Activated CD4-positive, alpha-beta T cell treated with anti-CD3 and anti-CD28 coated beads for 36 hours (primary cell): ENCODE results near the gene TMEM222. TPM values are rescaled to one million over a fixed set of nuclear protein-coding genes. Genes with fewer than 3 reads are reported as not detected.

ENCODE experiments used
- ATAC-seq: fragments of 200-7000 bp; cut with Tn5 transposase; one replicate; pipeline ENCODE4 v1.10.0; 2021; ENCODE audit warnings: mild to moderate bottlenecking, moderate library complexity
- CTCF ChIA-PET: fragments of 350-600 bp; sonication (Branson Sonifier 250); formaldehyde crosslinking; loops from one replicate; lab custom pipeline; 2021; ENCODE audit warnings: antibody characterized with exemption; lab: Charles Lee
- POLR2A ChIA-PET: fragments of 350-600 bp; sonication (Branson Sonifier 250); formaldehyde crosslinking; loops from one replicate; lab custom pipeline; 2021; ENCODE audit warnings: antibody characterized with exemption, inconsistent platforms; lab: Charles Lee
- DNase-seq: peaks from one replicate; pipeline ENCODE4 v3.0.0-alpha.2; 2020
- H3K27ac Mint-ChIP-seq: one replicate; pipeline ENCODE4 v1.8.0; 2021; ENCODE audit warnings: mixed read lengths
- H3K27me3 Mint-ChIP-seq: one replicate; pipeline ENCODE4 v1.8.0; 2021; ENCODE audit warnings: mixed read lengths
- H3K36me3 Mint-ChIP-seq: one replicate; pipeline ENCODE4 v1.8.0; 2021; ENCODE audit warnings: low read depth, mixed read lengths
- H3K4me1 Mint-ChIP-seq: one replicate; pipeline ENCODE4 v1.8.0; 2021; ENCODE audit warnings: mixed read lengths
- H3K4me3 Mint-ChIP-seq: one replicate; pipeline ENCODE4 v1.8.0; 2021; ENCODE audit warnings: mild to moderate bottlenecking, moderate library complexity, mixed read lengths
- H3K9me3 Mint-ChIP-seq: one replicate; pipeline ENCODE4 v1.8.0; 2021; ENCODE audit warnings: low read depth, mixed read lengths
- intact Hi-C, 2 experiments: fragments of 100-400 bp; cut with DNase I in 1 of 2; cut with micrococcal nuclease in 1 of 2; formaldehyde crosslinking; loops; one replicate each; pipeline versions ENCODE4 v1.14.2 to v1.15.1; 2022 to 2024; cut with DNase I, micrococcal nuclease
- total RNA-seq, 2 experiments: library from RNA; stranded (reverse); gene quantifications; one replicate each; pipeline ENCODE4 v1.2.3, GENCODE V29; 2021

The TMEM222 gene
- total RNA-seq, 2 experiments from 2014 or later, result 27.5 to 31.2 TPM

DNA sequence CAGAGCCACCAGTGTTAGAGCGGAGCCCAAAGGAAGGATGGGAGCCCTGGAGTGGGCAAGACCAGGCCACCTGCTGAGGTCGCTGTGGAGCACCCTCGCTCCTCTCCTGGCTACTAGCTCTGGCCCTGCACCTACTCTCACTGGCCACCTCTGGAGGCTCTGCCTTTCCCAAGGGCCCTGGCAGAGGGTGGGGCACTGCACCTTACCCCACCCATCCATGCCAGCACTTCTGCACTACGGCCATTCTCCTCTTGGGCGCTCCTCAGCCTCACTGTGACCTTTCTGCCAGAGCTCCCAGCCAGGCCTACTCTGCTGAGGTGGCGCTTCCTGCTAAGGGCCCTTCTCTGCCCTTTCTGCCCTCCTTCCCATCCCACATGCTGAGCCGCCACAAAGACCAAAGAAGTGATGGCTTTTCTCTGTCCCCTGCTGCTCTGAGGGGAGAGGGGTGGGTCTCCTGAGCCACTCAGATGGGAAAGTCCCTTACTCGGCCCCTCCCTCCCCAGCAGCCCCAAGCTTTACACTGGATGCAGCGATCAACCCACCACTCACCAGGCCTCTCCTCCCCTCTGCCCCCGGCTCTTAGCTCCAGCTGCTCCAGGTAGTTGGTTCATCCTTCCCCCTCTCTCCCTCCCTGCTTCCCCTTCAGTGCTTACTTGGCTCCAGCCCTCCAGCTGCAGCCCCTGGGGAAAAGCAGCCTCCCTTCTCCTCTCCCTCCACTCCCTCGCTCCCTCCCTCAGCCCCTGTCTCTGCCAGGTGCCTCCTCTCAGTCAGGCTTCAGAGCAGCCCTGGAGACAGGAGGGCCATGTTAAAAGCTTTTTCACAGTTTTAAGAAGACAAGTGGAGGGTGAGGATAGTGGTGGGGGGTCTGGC is 14.8 kb upstream of the TMEM222 start:
- ATAC-seq (no peak), DNase-seq (no peak)
- Mint-ChIP-seq H3K27me3 (no peaks in the 10 kb centered on the region), H3K4me1 (no peaks in the 10 kb centered on the region), H3K36me3 (no peaks in the 10 kb centered on the region), H3K9me3 (no peaks in the 10 kb centered on the region), H3K27ac (no peak overlapping the region), H3K4me3 (no peak overlapping the region)
- ChIA-PET CTCF (interaction anchor here (0.6 to 4.4 kb wide), 6 partner anchors 8 to 439 kb away, joined by 3 to 39 read pairs (median 4); no protein-coding TSS in a partner anchor), POLR2A (interaction anchor here (0.6 kb wide), 1 partner anchor 187 kb away, joined by 4 read pairs; no protein-coding TSS in a partner anchor)
- intact Hi-C loops, result no loop called here

DNA sequence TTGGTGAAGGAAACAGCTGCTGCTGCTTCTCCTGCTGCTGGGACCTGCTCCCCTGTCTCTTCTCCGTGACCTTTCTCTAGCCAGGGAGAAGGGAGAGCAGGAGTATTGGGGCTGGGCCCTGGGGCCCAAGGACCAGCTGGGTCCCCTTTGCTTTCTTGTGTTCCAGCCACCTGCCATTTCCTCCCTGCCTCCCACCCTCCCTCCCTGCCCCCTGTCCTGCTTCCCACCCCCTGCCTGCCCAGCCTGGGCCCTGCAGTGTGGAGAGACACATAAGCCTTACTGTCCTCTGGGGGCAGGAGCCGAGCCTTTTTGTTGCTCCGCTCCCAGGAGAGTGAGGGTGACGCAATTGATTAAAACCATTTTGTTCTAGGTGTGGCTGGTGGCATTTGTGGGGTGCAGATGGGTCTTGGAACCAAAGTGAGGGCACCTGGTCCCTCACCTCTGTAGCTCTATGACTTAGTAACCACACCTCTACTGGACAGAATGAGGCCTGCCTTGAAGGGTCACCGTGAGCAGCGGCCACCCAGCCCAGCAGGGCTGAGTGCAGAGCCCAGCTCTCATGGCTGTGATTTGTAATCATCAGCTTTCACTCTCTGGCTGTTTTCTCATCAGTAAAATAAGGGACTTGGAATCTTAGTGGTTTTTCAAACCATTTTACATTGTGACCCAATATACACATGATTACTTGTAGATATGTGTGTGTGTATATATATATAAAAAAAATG is 13.9 kb upstream of the TMEM222 start:
- intact Hi-C loops, result no loop called here
- DNase-seq (no peak), ATAC-seq (no peak)
- Mint-ChIP-seq H3K27me3 (no peaks in the 10 kb centered on the region), H3K27ac (no peak overlapping the region), H3K4me3 (no peak overlapping the region), H3K36me3 (no peaks in the 10 kb centered on the region), H3K4me1 (no peaks in the 10 kb centered on the region), H3K9me3 (no peaks in the 10 kb centered on the region)
- ChIA-PET POLR2A (no interaction called here), CTCF (interaction anchor here (0.6 to 4.4 kb wide), 4 partner anchors 9 to 393 kb away, joined by 3 to 39 read pairs (median 5); no protein-coding TSS in a partner anchor)

DNA sequence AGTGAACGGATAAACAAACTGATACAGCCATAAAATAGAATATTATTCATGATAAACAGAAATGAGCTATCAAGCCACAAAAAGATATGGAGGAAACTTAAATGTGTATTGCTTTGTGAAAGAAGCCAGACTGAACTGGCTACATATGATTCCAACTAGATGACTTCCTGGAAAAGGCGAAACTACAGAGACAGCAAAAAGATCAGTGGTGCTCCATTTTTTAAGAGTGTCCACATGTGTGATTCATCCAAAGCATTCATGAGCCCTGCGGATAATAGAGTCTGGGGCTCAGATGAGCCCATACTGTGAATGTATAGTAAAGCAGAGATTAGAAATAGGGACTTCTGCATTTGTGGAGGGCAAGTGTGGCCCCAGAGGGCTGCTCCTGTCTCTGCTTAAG is 7.8 kb upstream of the TMEM222 start:
- Mint-ChIP-seq H3K9me3 (no peaks in the 10 kb centered on the region), H3K27ac (no peak overlapping the region), H3K4me3 (no peak overlapping the region), H3K36me3 (no peaks in the 10 kb centered on the region), H3K27me3 (no peaks in the 10 kb centered on the region), H3K4me1 (no peaks in the 10 kb centered on the region)
- intact Hi-C loops, result no loop called here
- DNase-seq (no peak), ATAC-seq (no peak)
- ChIA-PET CTCF (interaction anchor here (0.6 to 1.9 kb wide), 8 partner anchors 9 to 268 kb away, joined by 3 to 9 read pairs (median 4); no protein-coding TSS in a partner anchor), POLR2A (no interaction called here)

DNA sequence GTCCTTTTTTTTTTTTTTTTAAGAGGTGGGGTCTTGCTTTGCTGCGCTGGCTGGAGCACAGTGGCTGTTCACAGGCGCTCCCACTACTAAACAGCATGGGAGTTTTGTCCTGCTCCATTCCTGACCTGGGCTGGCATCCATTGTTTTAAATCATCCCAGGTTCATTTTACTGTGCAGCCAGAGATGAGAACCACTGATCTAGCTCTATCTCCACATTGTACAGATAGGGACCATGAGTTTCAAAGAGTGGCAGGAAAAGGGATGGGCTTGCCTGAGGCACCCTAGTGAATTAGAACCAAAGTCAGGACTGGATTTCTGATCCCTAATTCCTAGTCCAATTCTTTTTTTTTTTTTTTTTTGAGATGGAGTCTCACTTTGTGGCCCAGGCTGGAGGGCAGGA is 7.2 kb upstream of the TMEM222 start:
- Mint-ChIP-seq H3K27ac (no peak overlapping the region), H3K4me1 (no peaks in the 10 kb centered on the region)
- CTCF ChIA-PET, result interaction anchor here (0.6 to 1.9 kb wide), 4 partner anchors 9 to 89 kb away, joined by 3 to 9 read pairs (median 5); no protein-coding TSS in a partner anchor

DNA sequence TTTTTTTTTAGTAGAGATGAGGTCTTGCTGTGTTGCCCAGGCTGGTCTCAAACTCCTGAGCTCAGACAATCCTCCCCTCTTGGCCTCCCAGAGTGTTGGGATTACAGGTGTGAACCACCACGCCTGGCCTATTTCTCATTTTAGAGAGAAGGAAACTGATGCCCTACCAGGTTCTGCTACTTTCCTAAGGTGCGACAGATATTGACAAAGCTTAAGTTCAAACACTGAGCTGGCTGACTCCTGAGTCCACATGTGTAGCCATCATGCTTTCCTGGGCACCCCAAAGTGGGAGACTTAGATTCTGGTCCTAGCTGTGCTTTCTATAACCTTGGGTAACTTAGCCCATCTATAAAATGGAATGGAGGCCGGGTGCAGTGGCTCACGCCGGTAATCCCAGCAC is 5.1 kb upstream of the TMEM222 start:
- H3K9me3 Mint-ChIP-seq, result no peaks in the 10 kb centered on the region
- intact Hi-C loops, result no loop called here
- no peaks in the 10 kb centered on the region for H3K27me3 Mint-ChIP-seq
- no peaks in the 10 kb centered on the region for H3K36me3 Mint-ChIP-seq
- H3K4me3 Mint-ChIP-seq, result no peak overlapping the region
- DNase-seq, result no peak
- H3K4me1 Mint-ChIP-seq, result peaks cover 6% of the 10 kb centered on the region
- POLR2A ChIA-PET, result no interaction called here
- ATAC-seq, result no peak
- no peak overlapping the region for H3K27ac Mint-ChIP-seq
- CTCF ChIA-PET, result interaction anchor here (0.6 to 1.9 kb wide), 6 partner anchors 15 to 353 kb away, joined by 3 to 7 read pairs (median 4); no protein-coding TSS in a partner anchor

More for the DNA sequence above, 7.2 kb upstream of the TMEM222 start:
- H3K4me3 Mint-ChIP-seq, result no peak overlapping the region
- no peaks in the 10 kb centered on the region for H3K36me3 Mint-ChIP-seq
- intact Hi-C loops, result no loop called here
- no peaks in the 10 kb centered on the region for H3K27me3 Mint-ChIP-seq
- POLR2A ChIA-PET, result no interaction called here
- DNase-seq, result no peak
- ATAC-seq, result no peak
- no peaks in the 10 kb centered on the region for H3K9me3 Mint-ChIP-seq

DNA sequence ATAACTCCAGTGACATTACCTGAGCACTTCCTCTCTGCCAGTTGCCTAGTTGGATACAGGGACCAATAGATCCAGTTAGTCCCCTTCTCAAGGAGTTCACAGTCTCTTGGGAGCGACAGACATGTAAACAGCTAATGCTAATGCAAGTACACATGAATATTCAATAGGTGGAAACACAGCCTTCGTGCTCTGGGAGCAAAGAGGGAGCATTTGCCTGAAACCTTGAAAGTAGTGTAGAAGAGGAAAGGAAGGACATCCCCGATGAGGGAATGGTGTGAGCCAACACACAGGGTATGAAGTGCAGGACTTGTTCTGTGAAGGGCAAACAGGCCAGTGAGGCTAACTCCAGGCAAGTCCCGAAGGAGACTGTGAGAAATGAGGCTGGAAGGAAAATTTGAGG is 3.8 kb upstream of the TMEM222 start:
- intact Hi-C loops, result no loop called here
- POLR2A ChIA-PET, result interaction anchor here (0.7 kb wide), 2 partner anchors 238 to 657 kb away, joined by 3 to 4 read pairs; no protein-coding TSS in a partner anchor

DNA sequence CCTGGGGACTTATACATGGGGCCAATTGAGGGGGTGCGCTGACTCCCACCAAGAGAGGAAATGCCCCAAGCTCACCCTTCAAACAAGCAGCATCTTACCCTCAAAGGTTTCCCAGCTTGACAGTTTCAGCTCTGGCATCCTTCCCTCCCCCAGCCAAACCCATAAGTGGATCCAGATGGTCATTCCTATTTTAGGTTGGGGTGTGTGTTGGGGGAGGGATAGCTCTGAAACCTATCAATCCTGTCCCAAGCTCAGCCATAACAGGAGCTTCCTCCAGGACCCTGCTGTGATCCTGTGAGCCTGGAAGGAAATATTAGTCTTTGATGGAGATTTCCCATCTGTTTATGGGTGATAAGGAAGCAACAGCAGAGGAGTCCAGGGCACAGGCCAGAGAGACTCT is 3.4 kb upstream of the TMEM222 start:
- no peak for ATAC-seq

More for the DNA sequence above, 3.8 kb upstream of the TMEM222 start:
- CTCF ChIA-PET, result interaction anchor here (0.6 to 1.9 kb wide), 3 partner anchors 18 to 416 kb away, joined by 3 to 7 read pairs (median 3); no protein-coding TSS in a partner anchor
- Mint-ChIP-seq H3K4me1 (peaks cover 6% of the 10 kb centered on the region), H3K27ac (no peak overlapping the region), H3K36me3 (peaks cover 7% of the 10 kb centered on the region), H3K9me3 (no peaks in the 10 kb centered on the region), H3K27me3 (no peaks in the 10 kb centered on the region), H3K4me3 (no peak overlapping the region)
- DNase-seq, result no peak
- ATAC-seq, result no peak

DNA sequence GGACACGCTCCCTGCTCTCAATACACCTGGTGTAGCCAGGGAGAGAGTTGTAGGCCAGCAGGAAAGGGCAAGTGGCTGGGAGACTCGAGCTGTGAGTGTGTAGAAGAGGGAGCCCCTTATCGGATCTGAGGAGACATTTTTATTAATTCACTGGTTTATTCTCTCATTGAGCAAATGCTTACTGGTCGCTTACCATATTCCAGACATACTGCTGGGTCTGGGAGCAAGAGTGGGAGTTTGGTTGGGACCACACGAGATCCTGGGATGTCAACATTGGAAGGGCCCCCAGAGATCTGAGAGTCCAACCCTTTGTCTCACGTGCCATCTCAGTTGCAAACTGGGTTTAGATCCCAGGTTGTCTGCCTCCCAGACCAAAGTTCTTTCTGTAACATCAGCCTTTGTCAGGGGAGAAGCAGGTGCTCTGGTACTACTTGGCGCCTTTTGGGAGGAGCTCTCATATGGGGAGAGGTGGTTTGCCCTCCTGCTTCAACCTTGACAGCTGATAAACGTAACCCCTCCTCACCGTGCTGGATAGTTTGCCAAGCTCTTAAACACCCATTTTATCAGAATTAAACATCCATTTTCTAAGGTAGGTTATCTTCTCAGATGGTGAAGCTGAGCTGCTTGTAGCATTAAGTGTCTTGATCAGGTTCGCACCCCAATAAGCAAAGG is 742 bp downstream of the TMEM222 start:
- ChIA-PET CTCF (interaction anchor here (0.7 to 2.7 kb wide), 10 partner anchors 9 to 275 kb away, joined by 3 to 23 read pairs (median 6); partner anchors contain the start of gene GPR3), POLR2A (interaction anchor here (0.6 to 0.7 kb wide), 2 partner anchors 24 to 336 kb away, joined by 3 to 9 read pairs; no protein-coding TSS in a partner anchor)
- Mint-ChIP-seq H3K27ac (peak overlapping the region; percentile 90), H3K9me3 (no peaks in the 10 kb centered on the region), H3K36me3 (peaks cover 29% of the 10 kb centered on the region), H3K27me3 (no peaks in the 10 kb centered on the region), H3K4me1 (peaks cover 44% of the 10 kb centered on the region), H3K4me3 (peak overlapping the region; percentile 94)
- ATAC-seq, result no peak
- intact Hi-C loops, result loop anchor here (1.0 to 10.0 kb wide), 14 partner anchors 18 to 1320 kb away; partner anchors contain the start of genes AHDC1 (in 2 of the 2), FAM76A (in 1 of the 2), GPR3 (in 1 of the 2) and MAP3K6 (in 1 of the 2)
- no peak for DNase-seq

More for the DNA sequence above, 3.4 kb upstream of the TMEM222 start:
- intact Hi-C loops, result no loop called here
- no peak overlapping the region for H3K27ac Mint-ChIP-seq
- no peak overlapping the region for H3K4me3 Mint-ChIP-seq
- peaks cover 7% of the 10 kb centered on the region for H3K36me3 Mint-ChIP-seq
- H3K27me3 Mint-ChIP-seq, result no peaks in the 10 kb centered on the region
- ChIA-PET CTCF (interaction anchor here (0.6 to 1.2 kb wide), 5 partner anchors 18 to 748 kb away, joined by 3 to 4 read pairs (median 3); partner anchors contain the start of gene SYTL1), POLR2A (interaction anchor here (0.7 kb wide), 1 partner anchor 238 kb away, joined by 4 read pairs; no protein-coding TSS in a partner anchor)
- no peaks in the 10 kb centered on the region for H3K9me3 Mint-ChIP-seq
- DNase-seq, result no peak
- peaks cover 10% of the 10 kb centered on the region for H3K4me1 Mint-ChIP-seq

DNA sequence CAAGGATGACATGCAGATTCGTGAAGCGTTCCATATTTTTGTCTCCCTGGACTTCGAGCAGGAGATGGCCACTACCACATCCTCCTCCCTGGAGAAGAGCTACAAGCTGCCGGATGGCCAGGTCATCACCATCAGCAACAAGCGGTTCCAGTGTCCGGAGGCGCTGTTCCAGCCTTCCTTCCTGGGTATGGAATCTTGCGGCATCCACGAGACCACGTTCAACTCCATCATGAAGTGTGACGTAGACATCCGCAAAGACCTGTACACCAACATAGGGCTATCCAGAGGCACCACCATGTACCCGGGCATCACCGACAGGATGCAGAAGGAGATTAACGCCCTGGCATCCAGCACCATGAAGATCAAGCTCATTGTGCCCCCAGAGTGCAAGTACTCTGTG is 3.3 kb downstream of the TMEM222 start:
- DNase-seq, result no peak
- H3K27me3 Mint-ChIP-seq, result no peaks in the 10 kb centered on the region
- POLR2A ChIA-PET, result no interaction called here
- peaks cover 36% of the 10 kb centered on the region for H3K36me3 Mint-ChIP-seq
- ATAC-seq, result no peak
- peaks cover 60% of the 10 kb centered on the region for H3K4me1 Mint-ChIP-seq
- CTCF ChIA-PET, result interaction anchor here (1.1 to 1.5 kb wide), 2 partner anchors 66 to 279 kb away, joined by 6 to 7 read pairs; no protein-coding TSS in a partner anchor
- H3K27ac Mint-ChIP-seq, result peak overlapping the region; percentile 25
- intact Hi-C loops, result loop anchor here in 1 of 2 experiments (10.0 kb wide), 1 partner anchor 280 kb away; the partner anchor contains the start of gene AHDC1
- no peak overlapping the region for H3K4me3 Mint-ChIP-seq
- H3K9me3 Mint-ChIP-seq, result no peaks in the 10 kb centered on the region

DNA sequence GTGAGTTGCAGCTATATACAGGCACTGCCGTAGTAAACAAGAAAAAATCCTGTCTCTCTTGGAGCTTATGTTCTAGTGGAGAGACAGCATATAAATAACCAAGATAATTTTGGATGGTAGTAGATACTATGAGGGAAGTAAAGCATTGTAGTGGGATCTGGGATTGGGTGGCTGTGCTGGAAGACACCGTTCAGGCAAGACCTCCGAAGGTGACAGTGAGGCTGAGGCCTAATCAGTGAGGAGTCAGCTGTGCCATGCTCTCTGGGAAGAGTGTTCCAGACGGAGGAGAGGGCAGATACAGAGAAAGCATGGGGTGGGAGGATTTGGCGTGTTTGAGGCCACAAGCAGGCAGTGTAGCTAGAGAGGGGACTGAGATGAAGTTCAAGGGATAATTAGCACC is 6.0 kb downstream of the TMEM222 start:
- Mint-ChIP-seq H3K9me3 (no peaks in the 10 kb centered on the region), H3K4me3 (no peak overlapping the region), H3K36me3 (peaks cover 36% of the 10 kb centered on the region), H3K27ac (peak overlapping the region; percentile 8), H3K27me3 (no peaks in the 10 kb centered on the region), H3K4me1 (peaks cover 63% of the 10 kb centered on the region)
- ChIA-PET POLR2A (no interaction called here), CTCF (interaction anchor here (0.8 to 2.7 kb wide), 5 partner anchors 14 to 279 kb away, joined by 3 to 9 read pairs (median 3); partner anchors contain the start of gene SYTL1)
- no peak for DNase-seq
- intact Hi-C loops, result loop anchor here in 1 of 2 experiments (10.0 kb wide), 1 partner anchor 277 kb away; the partner anchor contains the start of gene AHDC1
- ATAC-seq, result no peak
